Cardiac fibroblast (primary cell): ENCODE data around the gene STT3B.

ENCODE experiments used
- DNase-seq, 2 donors: peaks; one replicate each; pipeline versions ENCODE4 v3.0.0 to v3.0.0-alpha.2; 2010; ENCODE audit warnings: low read depth in 2 of 2
- H3K4me3 ChIP-seq, 2 donors: replicated peaks in 1 of 2; 1 replicate in 1 of 2; 2 replicates in 1 of 2; pipeline ENCODE4 v1.5.1; 2011; ENCODE audit warnings: low read depth in 2 of 2, low read length in 2 of 2, mild to moderate bottlenecking in 2 of 2, moderate library complexity in 1 of 2
- CTCF ChIP-seq: IDR thresholded peaks from one replicate; pipeline ENCODE4 v1.5.1; 2011; ENCODE audit warnings: low read depth, mild to moderate bottlenecking, low read length, inconsistent platforms

Gene STT3B

GRCh38 chr3:31616711-31617110 is 84.0 kb downstream of the STT3B start:
- no peak for DNase-seq
- no peak overlapping the region for H3K4me3 ChIP-seq
- TF ChIP-seq CTCF, result no peak

- DNase-seq, result no peak
- no peak overlapping the region for H3K4me3 ChIP-seq
- TF ChIP-seq CTCF, result no peak
Observed at GRCh38 chr3:31620656-31621055, 87.9 kb downstream of the STT3B start.

- H3K4me3 ChIP-seq, result no peak overlapping the region
- TF ChIP-seq CTCF, result no peak
- DNase-seq, result peak in 1 of 2 donors; percentile 5
Observed at GRCh38 chr3:31621314-31621713, 88.6 kb downstream of the STT3B start.

- DNase-seq, result no peak
- TF ChIP-seq CTCF, result no peak
- no peak overlapping the region for H3K4me3 ChIP-seq
Observed at GRCh38 chr3:31622636-31623288, 90.0 kb downstream of the STT3B start.

- no peak for TF ChIP-seq CTCF
- H3K4me3 ChIP-seq, result no peak overlapping the region
- no peak for DNase-seq
Observed at GRCh38 chr3:31624083-31624709, 91.5 kb downstream of the STT3B start.

GRCh38 chr3:31625358-31625757 is 92.6 kb downstream of the STT3B start:
- no peak for TF ChIP-seq CTCF
- no peak overlapping the region for H3K4me3 ChIP-seq
- no peak for DNase-seq
